SIG-M5 treated with dmso at 0.1 percent for 504 hours (cell line): ENCODE data around the gene SEMA3C.
"Not testable (repeated sequence)": the region's sequence is repeated elsewhere in the genome, so short reads cannot be mapped to it uniquely, and the experiment has no call there.

ENCODE experiments used
- DNase-seq: peaks from one replicate; lab custom pipeline; 2025; ENCODE audit not compliant: unreplicated experiment; lab: John Stamatoyannopoulos, UW

Gene SEMA3C

GRCh38 chr7:80929619-80930018, 10.8 kb upstream of the SEMA3C start:
- DNase-seq, result no peak

GRCh38 chr7:80926955-80927354, 8.1 kb upstream of the SEMA3C start:
- not testable (repeated sequence) for DNase-seq

GRCh38 chr7:80924090-80924489, 5.2 kb upstream of the SEMA3C start:
- peak; percentile 15 for DNase-seq

GRCh38 chr7:80923211-80923612, 4.4 kb upstream of the SEMA3C start:
- DNase-seq, result no peak

- peak; percentile 76 for DNase-seq
These were observed 3.6 kb upstream of the SEMA3C start for GRCh38 chr7:80922253-80923049.

- no peak for DNase-seq
These were observed 2.3 kb upstream of the SEMA3C start for GRCh38 chr7:80921130-80921529.

- peak; percentile 45 for DNase-seq
These were observed 452 bp downstream of the SEMA3C start for GRCh38 chr7:80918399-80918798.

GRCh38 chr7:80916770-80917741, 1.8 kb downstream of the SEMA3C start:
- DNase-seq, result peak; percentile 33

GRCh38 chr7:80910228-80910627, 8.6 kb downstream of the SEMA3C start:
- no peak for DNase-seq

GRCh38 chr7:80908360-80908797, 10.5 kb downstream of the SEMA3C start:
- DNase-seq, result no peak

- DNase-seq, result no peak
These were observed 11.2 kb downstream of the SEMA3C start for GRCh38 chr7:80907612-80908011.

- no peak for DNase-seq
These were observed 11.7 kb downstream of the SEMA3C start for GRCh38 chr7:80907141-80907601.

GRCh38 chr7:80905334-80905733, 13.5 kb downstream of the SEMA3C start:
- no peak for DNase-seq

GRCh38 chr7:80902716-80903308, 16.0 kb downstream of the SEMA3C start:
- DNase-seq, result no peak

GRCh38 chr7:80902019-80902418, 16.8 kb downstream of the SEMA3C start:
- DNase-seq, result no peak

GRCh38 chr7:80900583-80901576, 18.0 kb downstream of the SEMA3C start:
- no peak for DNase-seq

- DNase-seq, result no peak
These were observed 21.8 kb downstream of the SEMA3C start for GRCh38 chr7:80896906-80897598.

GRCh38 chr7:80895056-80895455, 23.8 kb downstream of the SEMA3C start:
- DNase-seq, result no peak

- DNase-seq, result no peak
These were observed 27.6 kb downstream of the SEMA3C start for GRCh38 chr7:80891259-80891544.
